ENCODE results near the gene COL7A1.

DNA sequence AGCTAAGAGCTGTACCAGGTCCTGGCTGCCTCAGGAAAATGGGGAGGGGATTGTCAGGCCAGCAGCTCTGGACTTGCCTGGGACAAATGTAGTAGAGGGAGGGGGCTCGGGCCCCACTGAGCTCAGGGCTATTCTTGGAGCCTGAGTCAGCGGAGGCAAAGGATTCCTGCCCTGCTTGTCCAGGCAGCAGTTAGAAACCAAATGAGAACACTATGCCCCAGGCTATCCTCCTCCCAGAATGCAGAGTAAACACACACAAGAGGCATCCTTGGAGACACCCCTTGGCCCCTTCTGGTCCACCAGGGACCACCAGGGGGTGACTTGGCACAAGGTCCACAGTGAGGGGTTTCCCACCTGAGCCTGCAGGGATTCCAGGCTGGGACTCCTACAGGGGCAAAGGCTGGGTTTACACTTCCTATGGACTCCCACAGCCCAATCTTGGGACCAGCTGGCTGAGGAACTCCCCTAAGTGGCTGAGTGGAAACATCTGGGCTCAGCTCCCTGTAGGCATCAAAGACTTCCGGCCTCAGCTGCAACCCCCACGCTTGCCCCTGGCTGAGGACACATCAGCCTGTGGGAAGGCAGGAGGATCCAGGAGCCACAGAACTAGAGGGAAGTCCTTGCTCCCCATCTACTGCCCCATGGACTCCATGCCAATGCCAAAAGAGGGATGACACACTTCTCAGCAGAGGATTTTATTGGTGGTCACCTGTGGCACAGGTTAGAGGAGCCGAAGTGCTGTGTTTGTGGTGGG is 3.4 kb upstream of the COL7A1 start:
- TF ChIP-seq, protein P1, sequence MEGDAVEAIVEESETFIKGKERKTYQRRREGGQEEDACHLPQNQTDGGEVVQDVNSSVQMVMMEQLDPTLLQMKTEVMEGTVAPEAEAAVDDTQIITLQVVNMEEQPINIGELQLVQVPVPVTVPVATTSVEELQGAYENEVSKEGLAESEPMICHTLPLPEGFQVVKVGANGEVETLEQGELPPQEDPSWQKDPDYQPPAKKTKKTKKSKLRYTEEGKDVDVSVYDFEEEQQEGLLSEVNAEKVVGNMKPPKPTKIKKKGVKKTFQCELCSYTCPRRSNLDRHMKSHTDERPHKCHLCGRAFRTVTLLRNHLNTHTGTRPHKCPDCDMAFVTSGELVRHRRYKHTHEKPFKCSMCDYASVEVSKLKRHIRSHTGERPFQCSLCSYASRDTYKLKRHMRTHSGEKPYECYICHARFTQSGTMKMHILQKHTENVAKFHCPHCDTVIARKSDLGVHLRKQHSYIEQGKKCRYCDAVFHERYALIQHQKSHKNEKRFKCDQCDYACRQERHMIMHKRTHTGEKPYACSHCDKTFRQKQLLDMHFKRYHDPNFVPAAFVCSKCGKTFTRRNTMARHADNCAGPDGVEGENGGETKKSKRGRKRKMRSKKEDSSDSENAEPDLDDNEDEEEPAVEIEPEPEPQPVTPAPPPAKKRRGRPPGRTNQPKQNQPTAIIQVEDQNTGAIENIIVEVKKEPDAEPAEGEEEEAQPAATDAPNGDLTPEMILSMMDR (conservative IDR thresholded peaks at IDR 0.05; ENCODE audit: low read depth in 2 of 2): no peak
- TF ChIP-seq EZH2 (IDR thresholded peaks at IDR 0.05; ENCODE audit: low read depth, unreplicated experiment) (no peak), EZH2phosphoT487 (IDR thresholded peaks at IDR 0.05; ENCODE audit: unreplicated experiment) (no peak), CREB1 (CRISPR knock-in tag; IDR thresholded peaks at IDR 0.05; ENCODE audit: low read depth) (no peak)
